ENCODE measurements around the gene EDA. TPM values are rescaled to one million over a fixed set of nuclear protein-coding genes. Genes with fewer than 3 reads are reported as not detected.

Gene EDA
- total RNA-seq, 1 donor = under 0.01 TPM

- no peaks in the 10 kb centered on the region for H3K36me3 ChIP-seq (ENCODE audit: insufficient read depth, low read length)
- H3K27me3 ChIP-seq (ENCODE audit: insufficient read depth, low read length) = peaks cover 23% of the 10 kb centered on the region
- no peak overlapping the region for H3K4me3 ChIP-seq (ENCODE audit: insufficient read depth, low read length)
- H3K4me1 ChIP-seq (ENCODE audit: insufficient read depth, low read length) = no peaks in the 10 kb centered on the region
- H4K20me1 ChIP-seq (ENCODE audit: insufficient read depth, low read length) = no peaks in the 10 kb centered on the region
- H3K4me2 ChIP-seq (ENCODE audit: insufficient read depth, low read length) = no peak overlapping the region
- DNase-seq (ENCODE audit: insufficient read length, low spot score, missing footprints) = no peak
- no peak overlapping the region for H2AFZ ChIP-seq (ENCODE audit: low read length)
- TF ChIP-seq, protein P1, sequence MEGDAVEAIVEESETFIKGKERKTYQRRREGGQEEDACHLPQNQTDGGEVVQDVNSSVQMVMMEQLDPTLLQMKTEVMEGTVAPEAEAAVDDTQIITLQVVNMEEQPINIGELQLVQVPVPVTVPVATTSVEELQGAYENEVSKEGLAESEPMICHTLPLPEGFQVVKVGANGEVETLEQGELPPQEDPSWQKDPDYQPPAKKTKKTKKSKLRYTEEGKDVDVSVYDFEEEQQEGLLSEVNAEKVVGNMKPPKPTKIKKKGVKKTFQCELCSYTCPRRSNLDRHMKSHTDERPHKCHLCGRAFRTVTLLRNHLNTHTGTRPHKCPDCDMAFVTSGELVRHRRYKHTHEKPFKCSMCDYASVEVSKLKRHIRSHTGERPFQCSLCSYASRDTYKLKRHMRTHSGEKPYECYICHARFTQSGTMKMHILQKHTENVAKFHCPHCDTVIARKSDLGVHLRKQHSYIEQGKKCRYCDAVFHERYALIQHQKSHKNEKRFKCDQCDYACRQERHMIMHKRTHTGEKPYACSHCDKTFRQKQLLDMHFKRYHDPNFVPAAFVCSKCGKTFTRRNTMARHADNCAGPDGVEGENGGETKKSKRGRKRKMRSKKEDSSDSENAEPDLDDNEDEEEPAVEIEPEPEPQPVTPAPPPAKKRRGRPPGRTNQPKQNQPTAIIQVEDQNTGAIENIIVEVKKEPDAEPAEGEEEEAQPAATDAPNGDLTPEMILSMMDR (IDR thresholded peaks at IDR 0.05; ENCODE audit: extremely low read depth, low read depth, low read length) = no peak
- no peaks in the 10 kb centered on the region for H3K9me3 ChIP-seq (ENCODE audit: low read depth, low read length)
- no peak overlapping the region for H3K27ac ChIP-seq (ENCODE audit: low read depth, low read length)
- H3K79me2 ChIP-seq (ENCODE audit: insufficient read depth, low read length) = no peaks in the 10 kb centered on the region
Measured at GRCh38 chrX:70009970-70010369, 394.1 kb downstream of the EDA start.

GRCh38 chrX:70012756-70013155, 396.8 kb downstream of the EDA start:
- H3K4me1 ChIP-seq (ENCODE audit: insufficient read depth, low read length) = no peaks in the 10 kb centered on the region
- H3K36me3 ChIP-seq (ENCODE audit: insufficient read depth, low read length) = no peaks in the 10 kb centered on the region
- no peaks in the 10 kb centered on the region for H3K79me2 ChIP-seq (ENCODE audit: insufficient read depth, low read length)

GRCh38 chrX:70013466-70014381, 397.8 kb downstream of the EDA start:
- Histone ChIP-seq H4K20me1 (ENCODE audit: insufficient read depth, low read length) (no peaks in the 10 kb centered on the region), H3K79me2 (ENCODE audit: insufficient read depth, low read length) (no peaks in the 10 kb centered on the region), H3K4me3 (ENCODE audit: insufficient read depth, low read length) (no peak overlapping the region), H2AFZ (ENCODE audit: low read length) (no peak overlapping the region), H3K36me3 (ENCODE audit: insufficient read depth, low read length) (no peaks in the 10 kb centered on the region), H3K27ac (ENCODE audit: low read depth, low read length) (no peak overlapping the region), H3K9me3 (ENCODE audit: low read depth, low read length) (no peaks in the 10 kb centered on the region), H3K4me2 (ENCODE audit: insufficient read depth, low read length) (no peak overlapping the region), H3K4me1 (ENCODE audit: insufficient read depth, low read length) (no peaks in the 10 kb centered on the region), H3K27me3 (ENCODE audit: insufficient read depth, low read length) (peaks cover 17% of the 10 kb centered on the region)
- no peak for DNase-seq (ENCODE audit: insufficient read length, low spot score, missing footprints)
- TF ChIP-seq, protein P1 (IDR thresholded peaks at IDR 0.05; ENCODE audit: extremely low read depth, low read depth, low read length) = no peak

More at GRCh38 chrX:70012756-70013155, 396.8 kb downstream of the EDA start:
- H3K9me3 ChIP-seq (ENCODE audit: low read depth, low read length) = no peaks in the 10 kb centered on the region
- no peak overlapping the region for H3K27ac ChIP-seq (ENCODE audit: low read depth, low read length)
- H3K27me3 ChIP-seq (ENCODE audit: insufficient read depth, low read length) = peaks cover 19% of the 10 kb centered on the region
- H2AFZ ChIP-seq (ENCODE audit: low read length) = no peak overlapping the region
- no peak overlapping the region for H3K4me2 ChIP-seq (ENCODE audit: insufficient read depth, low read length)
- TF ChIP-seq, protein P1 (IDR thresholded peaks at IDR 0.05; ENCODE audit: extremely low read depth, low read depth, low read length) = no peak
- H3K4me3 ChIP-seq (ENCODE audit: insufficient read depth, low read length) = no peak overlapping the region
- DNase-seq (ENCODE audit: insufficient read length, low spot score, missing footprints) = no peak
- no peaks in the 10 kb centered on the region for H4K20me1 ChIP-seq (ENCODE audit: insufficient read depth, low read length)

DNA sequence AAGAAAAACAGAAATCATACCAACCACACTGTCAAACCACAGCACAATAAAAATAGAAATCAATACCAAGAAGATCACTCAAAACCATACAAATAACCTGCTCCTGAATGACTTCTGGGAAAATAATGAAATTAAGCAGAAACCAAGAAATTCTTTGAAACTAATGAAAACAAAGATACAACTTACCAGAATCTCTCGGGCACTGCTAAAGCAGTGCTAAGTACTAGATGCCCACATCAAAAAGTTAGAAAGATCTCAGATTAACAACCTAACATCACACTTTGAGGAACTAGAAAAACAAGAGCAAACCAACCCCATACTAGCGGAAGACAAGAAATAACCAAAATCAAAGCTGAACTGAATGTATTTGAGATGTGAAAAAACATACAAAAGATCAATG, 400.6 kb downstream of the EDA start:
- Histone ChIP-seq H3K4me2 (ENCODE audit: insufficient read depth, low read length) (no peak overlapping the region), H3K27ac (ENCODE audit: low read depth, low read length) (no peak overlapping the region), H3K27me3 (ENCODE audit: insufficient read depth, low read length) (peaks cover 17% of the 10 kb centered on the region), H2AFZ (ENCODE audit: low read length) (no peak overlapping the region), H3K9me3 (ENCODE audit: low read depth, low read length) (no peaks in the 10 kb centered on the region), H3K79me2 (ENCODE audit: insufficient read depth, low read length) (no peaks in the 10 kb centered on the region), H4K20me1 (ENCODE audit: insufficient read depth, low read length) (no peaks in the 10 kb centered on the region), H3K4me1 (ENCODE audit: insufficient read depth, low read length) (no peaks in the 10 kb centered on the region), H3K36me3 (ENCODE audit: insufficient read depth, low read length) (no peaks in the 10 kb centered on the region), H3K4me3 (ENCODE audit: insufficient read depth, low read length) (no peak overlapping the region)
- TF ChIP-seq, protein P1 (IDR thresholded peaks at IDR 0.05; ENCODE audit: extremely low read depth, low read depth, low read length) = no peak
- DNase-seq (ENCODE audit: insufficient read length, low spot score, missing footprints) = no peak

All from osteoblast (primary cell).